ENCODE measurements around the gene SLC10A2.

Gene SLC10A2

DNA sequence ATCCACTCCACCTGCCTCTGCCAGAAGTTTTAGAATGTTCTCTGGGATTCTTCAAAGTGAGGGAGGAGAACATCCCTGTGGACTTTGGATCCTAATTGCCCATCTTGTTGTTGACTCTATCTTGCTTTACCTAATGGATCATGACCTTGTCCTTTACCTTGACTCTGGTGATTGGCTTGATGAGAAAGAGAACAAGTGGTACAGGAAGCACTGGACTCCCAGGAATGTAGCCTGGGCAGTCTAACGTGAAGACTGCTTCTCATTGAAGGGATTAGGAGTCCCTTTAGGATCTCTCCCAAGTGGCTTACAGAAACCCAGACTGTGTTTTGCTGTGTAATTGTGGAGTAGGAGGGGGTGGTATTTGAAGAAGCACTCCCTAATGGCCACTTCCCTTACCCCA, 63.9 kb downstream of the SLC10A2 start:
- TF ChIP-seq, protein P1, sequence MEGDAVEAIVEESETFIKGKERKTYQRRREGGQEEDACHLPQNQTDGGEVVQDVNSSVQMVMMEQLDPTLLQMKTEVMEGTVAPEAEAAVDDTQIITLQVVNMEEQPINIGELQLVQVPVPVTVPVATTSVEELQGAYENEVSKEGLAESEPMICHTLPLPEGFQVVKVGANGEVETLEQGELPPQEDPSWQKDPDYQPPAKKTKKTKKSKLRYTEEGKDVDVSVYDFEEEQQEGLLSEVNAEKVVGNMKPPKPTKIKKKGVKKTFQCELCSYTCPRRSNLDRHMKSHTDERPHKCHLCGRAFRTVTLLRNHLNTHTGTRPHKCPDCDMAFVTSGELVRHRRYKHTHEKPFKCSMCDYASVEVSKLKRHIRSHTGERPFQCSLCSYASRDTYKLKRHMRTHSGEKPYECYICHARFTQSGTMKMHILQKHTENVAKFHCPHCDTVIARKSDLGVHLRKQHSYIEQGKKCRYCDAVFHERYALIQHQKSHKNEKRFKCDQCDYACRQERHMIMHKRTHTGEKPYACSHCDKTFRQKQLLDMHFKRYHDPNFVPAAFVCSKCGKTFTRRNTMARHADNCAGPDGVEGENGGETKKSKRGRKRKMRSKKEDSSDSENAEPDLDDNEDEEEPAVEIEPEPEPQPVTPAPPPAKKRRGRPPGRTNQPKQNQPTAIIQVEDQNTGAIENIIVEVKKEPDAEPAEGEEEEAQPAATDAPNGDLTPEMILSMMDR (IDR thresholded peaks at IDR 0.05; ENCODE audit: insufficient read depth, low read length, poor library complexity, severe bottlenecking) = no peak
- Histone ChIP-seq H3K4me3 (replicated peaks; ENCODE audit: low read depth, low read length) (no peak overlapping the region), H3K27me3 (replicated peaks; ENCODE audit: control insufficient read depth, insufficient read depth, low read length) (no peaks in the 10 kb centered on the region), H3K36me3 (ENCODE audit: control insufficient read depth, insufficient read depth, low read length) (no peaks in the 10 kb centered on the region)
- DNase-seq (ENCODE audit: extremely low read depth, insufficient read length) = no peak

- no peak overlapping the region for H3K4me3 ChIP-seq (replicated peaks; ENCODE audit: low read depth, low read length)
- TF ChIP-seq, protein P1 (IDR thresholded peaks at IDR 0.05; ENCODE audit: insufficient read depth, low read length, poor library complexity, severe bottlenecking) = no peak
Observed at GRCh38 chr13:103000157-103000556, 66.1 kb downstream of the SLC10A2 start.

DNA sequence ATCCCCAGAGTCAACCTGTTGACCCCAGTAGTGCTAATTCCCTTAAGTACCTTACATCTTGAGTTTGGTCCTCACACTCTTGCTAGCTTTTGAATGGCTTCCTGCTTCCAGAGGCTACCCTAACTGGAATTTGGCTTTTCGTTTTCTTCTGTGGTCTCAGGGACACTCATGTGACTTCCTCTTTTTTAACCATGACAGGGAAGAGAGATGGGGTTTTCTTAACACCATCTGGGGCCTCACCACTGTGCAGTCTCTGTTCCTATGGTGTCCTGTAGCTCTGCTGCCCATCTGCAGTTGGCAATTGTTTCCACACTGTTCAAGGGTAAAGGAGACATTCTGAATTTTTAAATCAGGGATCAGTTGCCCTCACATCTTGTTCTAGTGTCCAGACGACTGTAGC, 66.7 kb downstream of the SLC10A2 start:
- DNase-seq (ENCODE audit: extremely low read depth, insufficient read length) = no peak
- TF ChIP-seq, protein P1 (IDR thresholded peaks at IDR 0.05; ENCODE audit: insufficient read depth, low read length, poor library complexity, severe bottlenecking) = no peak
- no peaks in the 10 kb centered on the region for H3K36me3 ChIP-seq (ENCODE audit: control insufficient read depth, insufficient read depth, low read length)
- H3K27me3 ChIP-seq (replicated peaks; ENCODE audit: control insufficient read depth, insufficient read depth, low read length) = no peaks in the 10 kb centered on the region
- H3K4me3 ChIP-seq (replicated peaks; ENCODE audit: low read depth, low read length) = no peak overlapping the region

More at GRCh38 chr13:103000157-103000556, 66.1 kb downstream of the SLC10A2 start:
- no peaks in the 10 kb centered on the region for H3K36me3 ChIP-seq (ENCODE audit: control insufficient read depth, insufficient read depth, low read length)
- DNase-seq (ENCODE audit: extremely low read depth, insufficient read length) = no peak
- no peaks in the 10 kb centered on the region for H3K27me3 ChIP-seq (replicated peaks; ENCODE audit: control insufficient read depth, insufficient read depth, low read length)

Data from GM06990 (cell line).